HG03097 (cell line): Measurements from ENCODE around the gene JMJD7.
"Not testable (repeated sequence)": the region's sequence is repeated elsewhere in the genome, so short reads cannot be mapped to it uniquely, and the experiment has no call there.

Source experiments
- ATAC-seq: cut with Tn5 transposase; IDR thresholded peaks from one replicate; pipeline ENCODE4 v1.9.1; 2021; ENCODE audit not compliant: unreplicated experiment, low FRiP score

The JMJD7 gene

DNA sequence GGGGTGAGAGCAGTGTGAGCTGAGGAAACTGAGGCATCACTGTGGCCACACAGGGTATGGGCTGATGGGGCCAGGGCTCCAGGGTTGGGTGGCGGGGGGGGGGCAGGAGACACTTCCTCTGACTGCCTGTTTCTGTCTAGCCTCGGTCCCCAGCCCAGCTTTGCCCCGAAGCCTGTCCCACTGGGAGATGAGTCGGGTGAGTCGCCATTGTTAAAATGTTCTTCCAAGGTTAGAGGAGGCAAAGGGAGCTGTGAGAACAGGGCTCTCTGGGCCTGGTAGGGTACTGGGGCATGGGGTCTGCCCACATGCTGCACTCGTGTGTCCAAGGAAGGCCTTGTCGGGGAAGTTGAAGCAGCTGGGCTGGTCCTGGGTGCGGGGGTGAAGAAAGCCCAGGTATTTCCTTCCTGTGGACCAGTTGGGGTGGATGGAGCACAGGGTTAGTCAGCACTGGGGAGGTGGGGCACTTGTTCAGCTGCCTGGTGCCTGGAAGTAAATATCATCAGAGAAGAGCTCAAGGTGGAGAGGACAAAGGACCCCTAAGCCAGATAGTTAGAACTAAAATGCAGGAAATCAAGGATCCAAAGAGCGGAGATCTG, 8.3 kb upstream of the JMJD7 start:
- no peak for ATAC-seq

- no peak for ATAC-seq
Measured at GRCh38 chr15:41820791-41821423, 7.0 kb upstream of the JMJD7 start.

GRCh38 chr15:41821831-41822230, 6.1 kb upstream of the JMJD7 start:
- ATAC-seq = no peak

- ATAC-seq = no peak
Measured at GRCh38 chr15:41822471-41822870, 5.4 kb upstream of the JMJD7 start.

- no peak for ATAC-seq
Measured at GRCh38 chr15:41822957-41823356, 4.9 kb upstream of the JMJD7 start.

GRCh38 chr15:41823502-41823901, 4.4 kb upstream of the JMJD7 start:
- ATAC-seq = no peak

DNA sequence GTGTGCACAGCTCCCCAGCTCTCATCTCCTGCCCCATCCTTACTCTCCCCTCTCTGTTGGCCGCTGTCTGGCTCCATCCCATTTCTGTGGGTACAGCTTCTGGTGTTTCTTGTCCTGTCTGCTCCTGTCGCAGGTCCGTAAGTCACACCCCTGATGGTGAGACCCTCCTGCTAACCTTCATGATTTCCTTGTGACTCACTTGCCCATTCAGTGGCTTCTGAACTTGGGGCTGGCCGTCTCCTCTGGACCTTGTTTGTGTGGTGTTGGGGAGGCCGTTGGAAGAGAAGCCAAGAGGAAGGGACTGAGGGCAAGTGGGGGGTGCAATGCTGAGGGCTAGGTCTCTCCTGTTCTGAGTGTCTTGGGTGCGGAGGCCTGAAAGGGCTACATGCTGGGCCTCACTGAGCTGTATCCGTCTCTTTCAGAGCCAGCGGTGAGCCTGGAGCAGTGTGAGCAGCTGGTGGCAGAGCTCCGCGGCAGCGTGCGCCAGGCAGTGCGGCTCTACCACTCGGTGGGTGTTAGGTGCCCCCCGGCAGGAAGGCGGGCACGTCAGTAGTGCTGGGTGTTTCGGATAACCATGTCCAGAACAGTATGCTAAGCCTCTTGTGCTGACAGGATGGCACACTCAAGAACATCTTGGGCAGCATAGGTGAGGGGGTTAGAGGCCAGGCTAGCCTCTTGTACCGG, 3.7 kb upstream of the JMJD7 start:
- ATAC-seq = no peak

DNA sequence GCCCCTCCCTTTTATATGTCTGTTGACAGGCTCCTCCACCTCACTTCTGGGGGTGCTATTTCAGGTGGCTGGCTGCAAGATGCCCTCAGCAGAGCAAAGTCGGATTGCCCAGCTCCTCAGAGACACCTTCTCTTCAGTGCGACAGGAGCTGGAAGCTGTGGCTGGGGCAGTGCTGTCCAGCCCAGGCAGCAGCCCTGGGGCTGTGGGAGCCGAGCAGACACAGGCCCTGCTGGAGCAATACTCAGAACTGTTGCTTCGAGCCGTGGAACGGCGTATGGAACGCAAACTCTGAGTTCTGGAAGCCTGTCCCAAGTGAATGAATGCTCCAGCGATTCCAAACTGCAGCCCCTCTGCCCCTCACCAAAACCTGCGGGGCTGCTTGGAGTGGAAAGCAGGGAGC, 2.7 kb upstream of the JMJD7 start:
- ATAC-seq = no peak

- no peak for ATAC-seq
Measured at GRCh38 chr15:41825572-41826535, 2.0 kb upstream of the JMJD7 start.

DNA sequence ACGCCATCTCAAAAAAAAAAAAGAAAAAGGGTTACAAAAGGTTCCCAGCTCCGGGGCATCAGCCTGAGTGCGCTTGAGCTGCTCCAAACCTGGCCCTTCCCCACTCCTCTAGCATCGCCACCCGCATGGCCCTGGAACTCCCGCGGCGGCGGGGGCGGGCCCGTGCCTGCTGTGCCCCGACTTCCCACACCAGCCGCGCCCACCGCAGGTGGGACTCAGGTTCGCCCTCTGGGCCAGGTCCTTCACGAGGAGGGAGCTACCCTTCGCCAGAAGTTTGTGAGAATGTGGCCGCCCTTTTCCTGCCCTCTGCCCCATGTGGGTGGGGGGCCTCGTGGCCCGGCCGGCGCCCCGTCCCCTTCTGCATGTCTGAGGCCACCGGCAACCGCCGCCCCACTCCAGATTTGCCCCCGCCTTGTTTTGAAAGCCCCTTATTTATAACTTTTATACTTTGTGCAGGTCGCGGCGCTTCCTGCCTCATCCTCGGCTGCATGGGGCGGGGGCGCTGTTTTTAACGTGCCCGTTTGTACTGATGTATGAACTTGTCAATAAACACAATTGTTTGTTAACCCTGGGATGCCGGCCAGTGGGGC, 507 bp upstream of the JMJD7 start:
- ATAC-seq = peak; percentile 18

DNA sequence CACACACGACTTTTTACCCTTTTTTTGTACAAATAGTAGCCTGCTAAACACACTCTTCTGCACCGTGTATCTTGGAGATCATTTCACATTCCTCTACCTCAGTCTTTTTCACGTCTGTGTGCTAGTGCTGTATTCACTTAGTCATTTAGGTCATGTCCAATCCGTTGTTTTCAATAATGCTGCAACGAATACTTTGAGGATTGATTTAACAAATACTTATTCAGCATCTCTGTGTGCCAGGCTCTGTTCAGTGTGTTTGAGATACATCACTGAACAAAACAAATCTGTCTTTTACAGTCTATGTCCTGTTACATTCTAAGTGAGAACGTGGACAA, 882 bp downstream of the JMJD7 start:
- no peak for ATAC-seq

DNA sequence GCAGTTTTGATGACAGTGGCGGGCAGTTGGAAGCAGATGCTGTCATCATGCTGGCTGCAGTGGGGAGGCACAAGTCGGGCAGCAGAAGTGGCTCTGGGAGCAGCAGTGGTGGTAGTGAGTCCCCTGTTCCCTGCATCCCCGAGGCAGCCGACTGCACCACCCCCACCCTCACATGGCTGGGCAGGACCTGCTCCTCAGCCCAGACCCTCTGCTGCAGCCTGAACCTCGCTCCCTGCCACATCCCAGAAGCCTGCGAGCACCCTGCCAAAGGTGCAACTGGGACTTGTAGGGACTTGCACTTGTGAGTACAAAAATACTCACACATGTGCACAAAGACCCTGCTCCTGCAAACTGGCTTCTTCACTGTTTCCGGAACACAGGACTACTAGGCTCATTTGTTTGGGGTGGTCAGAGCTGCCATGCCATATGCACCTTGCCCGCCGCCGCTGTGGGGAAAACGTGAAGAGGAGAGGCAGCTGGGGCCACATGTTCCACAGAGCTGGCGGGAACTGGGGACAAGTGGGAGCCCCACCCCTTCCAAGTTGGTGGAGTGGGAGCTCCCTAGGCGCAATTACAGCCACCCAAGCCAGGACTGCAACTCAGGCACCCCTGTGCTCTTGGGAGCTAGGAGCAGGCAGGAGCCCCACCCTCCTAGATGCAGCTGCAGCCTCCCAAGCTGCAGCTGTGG, 2.2 kb downstream of the JMJD7 start:
- no peak for ATAC-seq

- ATAC-seq = not testable (repeated sequence)
Measured at GRCh38 chr15:41831291-41831690, 3.4 kb downstream of the JMJD7 start.

- ATAC-seq = no peak
Measured at GRCh38 chr15:41832208-41832607, 4.3 kb downstream of the JMJD7 start.

- ATAC-seq = no peak
Measured at GRCh38 chr15:41832875-41833274, 5.0 kb downstream of the JMJD7 start.

- ATAC-seq = no peak
Measured at GRCh38 chr15:41834096-41834495, 6.2 kb downstream of the JMJD7 start.

GRCh38 chr15:41836073-41836472, 8.2 kb downstream of the JMJD7 start:
- no peak for ATAC-seq

GRCh38 chr15:41836713-41837454, 9.0 kb downstream of the JMJD7 start:
- no peak for ATAC-seq

DNA sequence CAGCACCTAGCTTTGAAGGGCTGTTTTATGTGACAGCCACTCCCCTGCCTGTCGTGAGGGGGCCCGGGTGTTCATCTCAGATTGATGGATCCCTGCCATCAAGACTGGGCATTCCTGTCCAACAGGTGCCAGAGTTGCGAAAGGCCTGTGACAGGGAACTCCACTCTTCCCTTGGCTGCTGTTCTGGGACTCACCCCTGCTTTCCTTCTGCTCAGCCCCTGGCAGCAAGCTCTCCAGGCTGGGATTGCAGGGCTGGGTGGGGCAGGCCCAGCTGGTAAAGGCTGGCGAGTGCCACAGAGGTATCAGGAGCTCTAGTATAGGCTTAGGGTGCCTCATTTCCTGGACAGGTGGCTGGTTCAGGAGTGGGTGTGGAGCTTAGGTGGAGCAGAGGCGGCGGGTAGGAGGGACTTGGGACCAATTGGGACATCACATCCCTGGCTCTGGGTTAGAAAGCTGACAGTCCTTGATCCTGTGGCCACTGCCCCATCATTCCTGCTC, 10.6 kb downstream of the JMJD7 start, which contains the start of gene PLA2G4B:
Gene PLA2G4B (plus strand): TSS at position 448 of the 498 bp plus-strand sequence. CDS start 67 bp downstream, outside the sequence.
- no peak for ATAC-seq
